PC-9 (cell line): ENCODE measurements around the gene E2F3. TPM values are rescaled to one million over a fixed set of nuclear protein-coding genes. Genes with fewer than 3 reads are reported as not detected.

Source experiments
- BruUV-seq: library from RNA; stranded (reverse); fragments of 400-500 nt; replicated peaks from 2 replicates; lab custom pipeline; 2021; lab: Mats Ljungman, UMichigan
- CTCF ChIA-PET: fragments of 300-600 bp; sonication (Branson Sonifier 250); formaldehyde crosslinking; loops from one replicate; lab custom pipeline; 2022; ENCODE audit warnings: antibody characterized with exemption; lab: Charles Lee
- POLR2A ChIA-PET: fragments of 300-600 bp; sonication (Branson Sonifier 250); formaldehyde crosslinking; loops from one replicate; lab custom pipeline; 2022; ENCODE audit warnings: antibody characterized with exemption; ENCODE audit not compliant: unreplicated experiment; lab: Charles Lee
- DNase-seq, 2 experiments: peaks; one replicate each; pipeline versions ENCODE4 v3.0.0 to v3.0.0-alpha.2; 2015 to 2022; ENCODE audit warnings: mixed read lengths in 1 of 2
- H2AFZ ChIP-seq: fragments of 200-600 bp; sonication (generic); 2 replicates; pipeline ENCODE4 v1.8.1; 2017; ENCODE audit warnings: antibody characterized with exemption
- H3F3A ChIP-seq: fragments of 200-600 bp; sonication (generic); 2 replicates; pipeline ENCODE4 v1.8.1; 2017; ENCODE audit warnings: antibody characterized with exemption, mild to moderate bottlenecking, low read depth; ENCODE audit not compliant: insufficient read depth
- H3K27ac ChIP-seq: fragments of 200-600 bp; sonication (generic); 2 replicates; pipeline ENCODE4 v1.6.1; 2016; ENCODE audit warnings: mixed run types
- H3K27me3 ChIP-seq: fragments of 200-600 bp; sonication (generic); 2 replicates; pipeline ENCODE4 v1.6.1; 2016; ENCODE audit warnings: low read depth, mixed run types; ENCODE audit not compliant: insufficient read depth
- H3K36me3 ChIP-seq: fragments of 200-600 bp; sonication (generic); 2 replicates; pipeline ENCODE4 v1.6.1; 2016; ENCODE audit warnings: low read depth, mixed run types
- H3K4me1 ChIP-seq: fragments of 200-600 bp; sonication (generic); replicated peaks from 2 replicates; pipeline ENCODE4 v1.6.1; 2016; ENCODE audit warnings: mixed run types; ENCODE audit not compliant: insufficient read depth
- H3K4me2 ChIP-seq: fragments of 200-600 bp; sonication (generic); 2 replicates; pipeline ENCODE4 v1.6.1; 2017; ENCODE audit warnings: mixed run types
- H3K4me3 ChIP-seq: fragments of 200-600 bp; sonication (generic); 2 replicates; pipeline ENCODE4 v1.6.1; 2016; ENCODE audit warnings: mixed run types
- H3K79me2 ChIP-seq: fragments of 200-600 bp; sonication (generic); 2 replicates; pipeline ENCODE4 v1.6.1; 2017; ENCODE audit warnings: low read depth, mixed run types
- H3K9me2 ChIP-seq: fragments of 200-600 bp; sonication (generic); 2 replicates; pipeline ENCODE4 v1.8.1; 2017; ENCODE audit warnings: mild to moderate bottlenecking; ENCODE audit not compliant: insufficient read depth
- H3K9me3 ChIP-seq: fragments of 200-600 bp; sonication (generic); 2 replicates; pipeline ENCODE4 v1.8.1; 2016; ENCODE audit warnings: low read depth; ENCODE audit not compliant: insufficient read depth
- H4K20me1 ChIP-seq: fragments of 200-600 bp; sonication (generic); 2 replicates; pipeline ENCODE4 v1.8.1; 2017; ENCODE audit not compliant: insufficient read depth
- CTCF ChIP-seq: fragments of 200-600 bp; sonication (generic); conservative IDR thresholded peaks from 2 replicates; pipeline ENCODE4 v1.6.1; 2017; ENCODE audit warnings: mixed run types, antibody characterized with exemption, mild to moderate bottlenecking, moderate library complexity
- EZH2 ChIP-seq: fragments of 200-600 bp; sonication (generic); IDR thresholded peaks from 2 replicates; pipeline ENCODE4 v1.8.0; 2017; ENCODE audit warnings: antibody characterized with exemption, low read depth
- intact Hi-C: fragments of 100-400 bp; cut with micrococcal nuclease; formaldehyde crosslinking; loops from one replicate; pipeline ENCODE4 v1.10.0; 2022; ENCODE audit not compliant: unreplicated experiment
- total RNA-seq: library from RNA; stranded (reverse); gene quantifications from 2 replicates; pipeline ENCODE4 v1.2.3, GENCODE V29; 2021

Gene E2F3
- total RNA-seq, 1 experiment from 2014 or later, result 20.0 TPM

GRCh38 chr6:20474874-20475542 lies 73.3 kb downstream of the E2F3 start:
- no TSS peak for BruUV-seq
- TF ChIP-seq EZH2 (no peak), CTCF (no peak)
- POLR2A ChIA-PET, result no interaction called here
- Histone ChIP-seq H3K36me3 (no peaks in the 10 kb centered on the region), H3K9me3 (no peaks in the 10 kb centered on the region), H3K4me3 (no peak overlapping the region), H3K4me1 (no peaks in the 10 kb centered on the region), H3F3A (no peaks in the 10 kb centered on the region), H2AFZ (no peak overlapping the region), H3K79me2 (peaks cover 53% of the 10 kb centered on the region), H3K27ac (no peak overlapping the region), H3K9me2 (no peaks in the 10 kb centered on the region), H3K4me2 (no peak overlapping the region), H4K20me1 (peaks cover 9% of the 10 kb centered on the region), H3K27me3 (no peaks in the 10 kb centered on the region)
- intact Hi-C loops, result no loop called here
- DNase-seq, result no peak
- CTCF ChIA-PET, result no interaction called here

GRCh38 chr6:20476501-20477043 lies 74.9 kb downstream of the E2F3 start:
- intact Hi-C loops, result no loop called here
- peaks cover 40% of the 10 kb centered on the region for H3K79me2 ChIP-seq
- H3K27me3 ChIP-seq, result no peaks in the 10 kb centered on the region
- no peak overlapping the region for H3K4me2 ChIP-seq
- no peak overlapping the region for H3K27ac ChIP-seq
- ChIA-PET CTCF (no interaction called here), POLR2A (no interaction called here)
- H4K20me1 ChIP-seq, result peaks cover 2% of the 10 kb centered on the region; the same call in 1 of the 2 replicates
- 0 out of 2 replicates have a peak, but pooled peaks cover 5% of the 10 kb centered on the region for H3F3A ChIP-seq
- H3K9me2 ChIP-seq, result no peaks in the 10 kb centered on the region
- no peak overlapping the region for H3K4me3 ChIP-seq
- no peak overlapping the region for H2AFZ ChIP-seq
- no TSS peak for BruUV-seq
- no peak for DNase-seq
- no peak for TF ChIP-seq EZH2
- no peak for TF ChIP-seq CTCF
- no peaks in the 10 kb centered on the region for H3K4me1 ChIP-seq
- H3K36me3 ChIP-seq, result no peaks in the 10 kb centered on the region
- no peaks in the 10 kb centered on the region for H3K9me3 ChIP-seq

- peaks cover 31% of the 10 kb centered on the region for H3K79me2 ChIP-seq
- intact Hi-C loops, result no loop called here
- TF ChIP-seq EZH2 (no peak), CTCF (no peak)
- H2AFZ ChIP-seq, result no peak overlapping the region
- no peaks in the 10 kb centered on the region for H3K9me3 ChIP-seq
- no peaks in the 10 kb centered on the region for H3K9me2 ChIP-seq
- H3K27ac ChIP-seq, result no peak overlapping the region
- no peak overlapping the region for H3K4me2 ChIP-seq
- CTCF ChIA-PET, result no interaction called here
- H3K27me3 ChIP-seq, result no peaks in the 10 kb centered on the region
- DNase-seq, result no peak
- no TSS peak for BruUV-seq
- 0 out of 2 replicates have a peak, but pooled peaks cover 5% of the 10 kb centered on the region for H3F3A ChIP-seq
- H3K4me1 ChIP-seq, result no peaks in the 10 kb centered on the region
- H4K20me1 ChIP-seq, result 0 out of 2 replicates have a peak, but pooled peaks cover 7% of the 10 kb centered on the region
- POLR2A ChIA-PET, result no interaction called here
- no peak overlapping the region for H3K4me3 ChIP-seq
- H3K36me3 ChIP-seq, result no peaks in the 10 kb centered on the region
These were observed 75.8 kb downstream of the E2F3 start for GRCh38 chr6:20477485-20477884.
